A549 treated with Mapracorat at 1 μM for 4 hours (cell line): ENCODE data around the gene ZNF124. TPM values are rescaled to one million over a fixed set of nuclear protein-coding genes. Genes with fewer than 3 reads are reported as not detected.

ENCODE experiments used
- total RNA-seq: library from RNA; stranded (reverse); fragments of 200-300 nt; extraction: Qiagen RNA extraction; gene quantifications from 5 replicates; pipeline ENCODE4 v1.2.3, GENCODE V29; 2022

The ZNF124 gene
- total RNA-seq: 4.0 to 5.2 TPM (median 4.8 TPM) in 5 replicates

GRCh38 chr1:247171875-247172563 lies at the start of gene ZNF124:
Gene ZNF124, minus strand, starts transcription at chr1:247172020. Its CDS starts 143 bp downstream, at chr1:247171877.

Other genes starting within 250 kb of the ZNF124 start
- 22.6 to 31.5 TPM (median 29.0 TPM) in 5 replicates for gene AHCTF1, start 240.1 kb downstream of the ZNF124 start, total RNA-seq
- gene ZNF695, start 164.0 kb downstream of the ZNF124 start, total RNA-seq: 2.1 to 3.2 TPM (median 2.4 TPM) in 5 replicates
- 3.3 to 4.4 TPM (median 3.5 TPM) in 5 replicates for gene ZNF670, start 93.2 kb downstream of the ZNF124 start, total RNA-seq
- 2.8 to 4.5 TPM (median 3.4 TPM) in 5 replicates for gene ZNF669, start 67.7 kb downstream of the ZNF124 start, total RNA-seq
- not detected in 5 replicates for gene VN1R5, start 84.1 kb upstream of the ZNF124 start, total RNA-seq
- 14.9 to 19.1 TPM (median 17.9 TPM) in 5 replicates for gene ZNF496, start 159.8 kb upstream of the ZNF124 start, total RNA-seq
- gene NLRP3, start 244.2 kb upstream of the ZNF124 start, total RNA-seq: not detected in 5 replicates